Kidney (tissue), 14 donors: ENCODE data around the gene CNKSR2. TPM values are rescaled to one million over a fixed set of nuclear protein-coding genes. Genes with fewer than 3 reads are reported as not detected.

ENCODE experiments used
- DNase-seq, 5 donors: peaks; one replicate each; pipeline ENCODE4 v3.0.0-alpha.2; 2013 to 2020
- FAIRE-seq: peaks from 2 replicates; lab custom pipeline; 2012; peaks lifted over from hg19 to GRCh38; lab: Jason Lieb, UNC
- H3K27ac ChIP-seq, 2 donors: one replicate each; pipeline ENCODE4 v1.7.0; 2013; ENCODE audit warnings: low read depth in 2 of 2, low read length in 2 of 2, inconsistent platforms in 1 of 2
- H3K27me3 ChIP-seq: one replicate; pipeline ENCODE4 v1.7.1; 2013; ENCODE audit warnings: low read length, inconsistent platforms; ENCODE audit not compliant: control insufficient read depth, insufficient read depth
- H3K36me3 ChIP-seq, 3 donors: one replicate each; pipeline versions ENCODE4 v1.7.0 to v1.7.1; 2013; ENCODE audit warnings: low read length in 3 of 3, control low read depth in 1 of 3, inconsistent platforms in 1 of 3; ENCODE audit not compliant: insufficient read depth in 3 of 3, control insufficient read depth in 2 of 3
- H3K4me1 ChIP-seq, 3 donors: one replicate each; pipeline versions ENCODE4 v1.7.0 to v1.7.1; 2013; ENCODE audit warnings: low read length in 3 of 3, inconsistent platforms in 1 of 3, low read depth in 1 of 3; ENCODE audit not compliant: control insufficient read depth in 2 of 3, insufficient read depth in 2 of 3
- H3K4me3 ChIP-seq, 3 donors: one replicate each; pipeline versions ENCODE4 v1.7.0 to v1.8.1; 2013; ENCODE audit warnings: low read length in 3 of 3, control low read depth in 1 of 3, inconsistent platforms in 1 of 3
- H3K9ac ChIP-seq, 3 donors: one replicate each; pipeline versions ENCODE4 v1.7.0 to v1.7.1; 2013; ENCODE audit warnings: low read length in 3 of 3, control low read depth in 1 of 3, inconsistent platforms in 1 of 3
- H3K9me3 ChIP-seq, 3 donors: one replicate each; pipeline versions ENCODE4 v1.7.0 to v1.7.1; 2013; ENCODE audit warnings: low read length in 3 of 3, control low read depth in 1 of 3, inconsistent platforms in 1 of 3; ENCODE audit not compliant: control insufficient read depth in 2 of 3, insufficient read depth in 1 of 3
- intact Hi-C: fragments of 100-400 bp; cut with DNase I; formaldehyde crosslinking; loops from one replicate; pipeline ENCODE4 v1.11.1; 2022
- polyA plus RNA-seq: library from polyadenylated mRNA; stranded (reverse); fragments of 350-450 nt; fragmentation: Illumina TruSeq; extraction: RNeasy Lipid Tissue Mini Kit (QIAGEN cat#74804); gene quantifications from one replicate; pipeline ENCODE4 v1.2.3, GENCODE V29; 2014; ENCODE audit warnings: low read depth, low replicate concordance; ENCODE audit not compliant: insufficient read depth
- total RNA-seq: library from RNA; stranded (reverse); fragmentation: NEBNext Ultra II Directional; extraction: Animal tissue kit (Norgen Biotek cat#: 25700); gene quantifications from one replicate; pipeline ENCODE4 v1.2.1, GENCODE V29; 2021
- TF ChIP-seq, protein P1 (sequence below): IDR thresholded peaks from 3 replicates; pipeline ENCODE4 v1.5.1; 2012; ENCODE audit warnings: mild to moderate bottlenecking, moderate library complexity, borderline replicate concordance; ENCODE audit not compliant: insufficient read depth; ENCODE audit errors: extremely low read depth
- donor health status: control.
- donor health status: control.
- donor health status: control.
- donor health status: control.
- donor health status: control.
- donor health status: DM: yes; HTN: yes; CAD: no.
- donor health status: Normal renal cell carcinoma (clear cell type).

Gene CNKSR2
- total and polyA plus RNA-seq, 2 donors from 2014 or later, result 0.06 to 1.6 TPM

DNA sequence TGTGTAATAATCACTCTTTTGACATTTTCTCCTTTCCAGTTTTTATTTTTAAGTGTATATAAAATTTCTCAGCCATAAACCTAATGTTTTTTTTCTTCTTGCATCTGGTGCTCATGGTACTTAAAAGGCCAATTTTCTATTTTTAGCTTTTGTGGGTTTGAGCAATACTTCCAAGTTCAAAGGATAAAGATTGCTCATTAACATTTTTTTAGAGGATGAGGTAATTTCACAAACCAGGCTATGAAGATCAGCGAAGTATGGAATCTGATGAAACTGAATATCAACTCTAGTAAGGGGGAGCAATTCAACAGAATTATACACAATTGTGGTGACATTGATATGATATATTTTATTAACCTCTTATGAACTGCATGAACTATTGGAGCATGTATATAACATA is 309.7 kb downstream of the CNKSR2 start:
- no peaks in the 10 kb centered on the region for H3K36me3 ChIP-seq
- no peak overlapping the region for H3K27ac ChIP-seq
- no peaks in the 10 kb centered on the region for H3K4me1 ChIP-seq
- H3K4me3 ChIP-seq, result no peak overlapping the region
- no peaks in the 10 kb centered on the region for H3K9me3 ChIP-seq
- H3K27me3 ChIP-seq, result no peaks in the 10 kb centered on the region
- FAIRE-seq (no peak), DNase-seq (no peak)
- TF ChIP-seq, protein P1, sequence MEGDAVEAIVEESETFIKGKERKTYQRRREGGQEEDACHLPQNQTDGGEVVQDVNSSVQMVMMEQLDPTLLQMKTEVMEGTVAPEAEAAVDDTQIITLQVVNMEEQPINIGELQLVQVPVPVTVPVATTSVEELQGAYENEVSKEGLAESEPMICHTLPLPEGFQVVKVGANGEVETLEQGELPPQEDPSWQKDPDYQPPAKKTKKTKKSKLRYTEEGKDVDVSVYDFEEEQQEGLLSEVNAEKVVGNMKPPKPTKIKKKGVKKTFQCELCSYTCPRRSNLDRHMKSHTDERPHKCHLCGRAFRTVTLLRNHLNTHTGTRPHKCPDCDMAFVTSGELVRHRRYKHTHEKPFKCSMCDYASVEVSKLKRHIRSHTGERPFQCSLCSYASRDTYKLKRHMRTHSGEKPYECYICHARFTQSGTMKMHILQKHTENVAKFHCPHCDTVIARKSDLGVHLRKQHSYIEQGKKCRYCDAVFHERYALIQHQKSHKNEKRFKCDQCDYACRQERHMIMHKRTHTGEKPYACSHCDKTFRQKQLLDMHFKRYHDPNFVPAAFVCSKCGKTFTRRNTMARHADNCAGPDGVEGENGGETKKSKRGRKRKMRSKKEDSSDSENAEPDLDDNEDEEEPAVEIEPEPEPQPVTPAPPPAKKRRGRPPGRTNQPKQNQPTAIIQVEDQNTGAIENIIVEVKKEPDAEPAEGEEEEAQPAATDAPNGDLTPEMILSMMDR, result no peak
- no peak overlapping the region for H3K9ac ChIP-seq
- intact Hi-C loops, result no loop called here

- no peaks in the 10 kb centered on the region for H3K36me3 ChIP-seq
- DNase-seq (no peak), FAIRE-seq (no peak)
These were observed 317.3 kb downstream of the CNKSR2 start for GRCh38 chrX:21691512-21692018.

DNA sequence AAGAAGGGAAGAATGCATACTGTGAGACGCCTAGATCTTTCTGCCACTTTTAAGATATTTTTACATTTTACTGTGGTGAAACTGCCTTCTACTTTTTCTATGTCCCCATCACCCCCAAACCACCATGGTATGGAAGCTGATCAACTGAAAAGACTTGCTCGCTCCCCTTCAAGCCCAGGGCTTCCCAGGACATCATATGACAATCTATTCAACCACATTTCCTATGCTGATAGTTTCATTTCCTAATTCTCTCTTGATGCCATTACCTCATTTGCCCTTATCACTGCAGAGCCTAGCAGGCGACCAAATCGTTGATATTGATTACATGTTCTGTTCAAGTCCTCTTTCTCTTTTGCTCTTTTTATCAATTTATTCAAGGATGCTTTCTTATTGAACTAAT is 324.1 kb downstream of the CNKSR2 start:
- DNase-seq, result no peak
- Histone ChIP-seq H3K9ac (no peak overlapping the region), H3K27me3 (peaks cover 2% of the 10 kb centered on the region), H3K9me3 (no peaks in the 10 kb centered on the region), H3K27ac (no peak overlapping the region), H3K4me1 (no peaks in the 10 kb centered on the region), H3K36me3 (no peaks in the 10 kb centered on the region), H3K4me3 (no peak overlapping the region)
- no peak for FAIRE-seq
- TF ChIP-seq, protein P1, result no peak
- intact Hi-C loops, result no loop called here

More at GRCh38 chrX:21691512-21692018, 317.3 kb downstream of the CNKSR2 start:
- Histone ChIP-seq H3K27ac (no peak overlapping the region), H3K4me1 (no peaks in the 10 kb centered on the region), H3K4me3 (no peak overlapping the region), H3K9me3 (no peaks in the 10 kb centered on the region), H3K9ac (no peak overlapping the region), H3K27me3 (no peaks in the 10 kb centered on the region)
- TF ChIP-seq, protein P1, result no peak
- intact Hi-C loops, result no loop called here

GRCh38 chrX:21699136-21699535 is 324.9 kb downstream of the CNKSR2 start:
- Histone ChIP-seq H3K27me3 (peaks cover 3% of the 10 kb centered on the region), H3K36me3 (no peaks in the 10 kb centered on the region), H3K27ac (no peak overlapping the region), H3K4me1 (no peaks in the 10 kb centered on the region), H3K9ac (no peak overlapping the region), H3K9me3 (no peaks in the 10 kb centered on the region), H3K4me3 (no peak overlapping the region)
- no peak for FAIRE-seq
- DNase-seq, result no peak
- intact Hi-C loops, result no loop called here
- TF ChIP-seq, protein P1, result no peak
